GM18861 (cell line): ENCODE measurements around the gene COPRS.
"Not testable (repeated sequence)": the region's sequence is repeated elsewhere in the genome, so short reads cannot be mapped to it uniquely, and the experiment has no call there.

Source experiments
- ATAC-seq: cut with Tn5 transposase; IDR thresholded peaks from one replicate; pipeline ENCODE4 v1.9.1; 2021; ENCODE audit not compliant: unreplicated experiment

COPRS gene

GRCh38 chr17:31811101-31811500 lies 47.9 kb downstream of the COPRS start:
- no peak for ATAC-seq

DNA sequence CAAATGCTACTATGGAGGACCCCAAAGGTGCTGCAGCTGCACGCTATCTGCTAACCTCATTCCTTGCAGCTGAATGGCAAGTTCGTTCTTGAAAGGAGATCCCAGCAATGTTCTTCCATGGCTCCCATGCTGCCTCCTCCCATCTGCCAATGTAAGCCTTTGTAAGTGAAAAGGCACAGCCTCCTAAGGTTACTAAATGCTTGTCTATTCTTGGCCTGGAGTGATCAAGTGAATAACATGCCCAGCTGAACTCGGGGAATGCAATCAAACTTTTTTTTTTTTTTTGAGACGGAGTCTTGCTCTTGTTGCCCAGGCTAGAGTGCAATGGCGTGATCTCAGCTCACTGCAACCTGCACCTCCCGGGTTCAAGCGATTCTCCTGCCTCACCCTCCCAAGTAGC lies 49.2 kb downstream of the COPRS start:
- not testable (repeated sequence) for ATAC-seq

- ATAC-seq = no peak
Observed at GRCh38 chr17:31808521-31809050, 50.5 kb downstream of the COPRS start.

DNA sequence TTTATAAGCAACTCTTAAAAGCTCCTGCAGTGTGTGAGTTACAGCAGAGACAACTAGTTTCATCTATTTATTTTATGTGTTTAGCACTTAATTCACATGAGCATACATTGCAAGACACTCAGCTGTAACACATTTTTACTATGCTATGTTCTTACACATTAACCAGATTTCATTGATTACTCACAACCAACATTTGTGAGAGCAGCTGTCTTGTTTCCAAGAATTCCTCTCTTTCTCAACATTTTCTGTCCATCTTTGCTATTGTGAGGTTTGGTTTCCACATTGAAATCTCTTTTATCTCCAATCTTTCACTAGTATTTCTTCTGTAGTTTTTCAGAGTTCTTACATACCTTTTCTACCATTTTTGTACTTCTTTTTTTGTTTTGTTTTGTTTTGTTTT lies 51.2 kb downstream of the COPRS start:
- ATAC-seq = no peak

- no peak for ATAC-seq
Observed at GRCh38 chr17:31806921-31807320, 52.1 kb downstream of the COPRS start.

GRCh38 chr17:31803494-31804213 lies 55.4 kb downstream of the COPRS start:
- ATAC-seq = no peak

GRCh38 chr17:31802502-31802901 lies 56.5 kb downstream of the COPRS start:
- no peak for ATAC-seq
